Fibroblast of villous mesenchyme (primary cell): ENCODE measurements around the gene KLHL30. TPM values are rescaled to one million over a fixed set of nuclear protein-coding genes. Genes with fewer than 3 reads are reported as not detected.

Experiments
- DNase-seq: peaks from one replicate; pipeline ENCODE4 v3.0.0-alpha.2; 2010; ENCODE audit warnings: low read depth
- H3K4me3 ChIP-seq: 2 replicates; pipeline ENCODE4 v1.5.1; 2011; ENCODE audit warnings: low read depth, mild to moderate bottlenecking, low read length
- CTCF ChIP-seq: IDR thresholded peaks from 2 replicates; pipeline ENCODE4 v1.5.1; 2012; ENCODE audit warnings: low read depth, mild to moderate bottlenecking, low read length; ENCODE audit not compliant: insufficient read depth
- total RNA-seq: library from RNA; depleted of rRNA; stranded (reverse); fragments of >200 nt; gene quantifications from 2 replicates; pipeline ENCODE4 v1.2.3, GENCODE V29; 2012

KLHL30 gene
- total RNA-seq, 1 donor: 0.43 TPM

GRCh38 chr2:238095143-238095542 lies 43.3 kb upstream of the KLHL30 start:
- H3K4me3 ChIP-seq: no peak overlapping the region
- DNase-seq: no peak
- TF ChIP-seq CTCF: no peak

GRCh38 chr2:238096311-238097011 lies 42.0 kb upstream of the KLHL30 start:
- no peak overlapping the region for H3K4me3 ChIP-seq
- DNase-seq: no peak
- no peak for TF ChIP-seq CTCF

GRCh38 chr2:238097201-238097987 lies 41.1 kb upstream of the KLHL30 start:
- TF ChIP-seq CTCF: no peak
- no peak overlapping the region for H3K4me3 ChIP-seq
- no peak for DNase-seq

- TF ChIP-seq CTCF: no peak
- DNase-seq: peak; percentile 78
- H3K4me3 ChIP-seq: no peak overlapping the region
These were observed 40.2 kb upstream of the KLHL30 start for GRCh38 chr2:238097988-238098871.

- DNase-seq: no peak
- H3K4me3 ChIP-seq: no peak overlapping the region
These were observed 39.4 kb upstream of the KLHL30 start for GRCh38 chr2:238098901-238099713.

More at GRCh38 chr2:238098901-238099713, 39.4 kb upstream of the KLHL30 start:
- no peak for TF ChIP-seq CTCF
